ENCODE results near the gene NCAPG2.

The NCAPG2 gene

GRCh38 chr7:158732494-158733219 is 28.1 kb upstream of the NCAPG2 start:
- no peak for DNase-seq

GRCh38 chr7:158731761-158732160 is 27.2 kb upstream of the NCAPG2 start:
- DNase-seq: no peak

- no peak for DNase-seq
Measured at GRCh38 chr7:158730383-158731346, 26.1 kb upstream of the NCAPG2 start.

- DNase-seq: no peak
Measured at GRCh38 chr7:158729646-158730382, 25.2 kb upstream of the NCAPG2 start.

DNA sequence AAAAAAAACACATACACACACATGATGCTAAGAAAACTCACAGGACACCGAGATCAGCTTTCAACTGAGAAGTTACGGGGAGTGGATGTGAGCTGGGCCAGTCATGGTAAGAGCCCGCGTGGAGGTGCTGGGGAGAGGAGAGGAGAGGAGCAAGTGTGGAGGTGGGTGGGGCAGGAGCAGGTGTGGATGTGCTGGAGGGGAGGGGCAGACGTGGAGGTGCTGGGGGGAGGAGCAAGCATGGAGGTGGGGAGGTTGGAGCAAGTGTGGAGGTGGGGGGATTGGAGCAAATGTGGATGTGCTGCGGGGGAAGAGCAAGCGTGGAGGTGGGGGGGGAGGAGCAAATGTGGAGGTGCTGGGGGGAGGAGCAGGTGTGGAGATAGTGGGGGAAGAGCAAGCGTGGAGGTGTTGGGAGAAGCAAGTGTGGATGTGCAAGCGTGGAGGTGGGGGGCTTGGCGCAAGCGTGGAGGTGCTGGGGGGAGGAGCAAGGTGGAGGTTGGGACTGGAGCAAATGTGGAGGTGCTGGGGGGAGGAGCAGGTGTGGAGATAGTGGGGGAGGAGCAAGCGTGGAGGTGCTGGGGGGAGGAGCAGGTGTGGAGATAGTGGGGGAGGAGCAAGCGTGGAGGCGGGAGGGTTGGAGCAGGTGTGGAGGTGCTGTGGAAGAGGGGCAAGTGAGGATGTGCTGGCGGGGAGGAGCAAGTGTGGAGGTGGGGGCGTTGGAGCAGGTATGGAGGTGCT is 24.5 kb upstream of the NCAPG2 start:
- no peak for DNase-seq

GRCh38 chr7:158727690-158728089 is 23.1 kb upstream of the NCAPG2 start:
- no peak for DNase-seq

DNA sequence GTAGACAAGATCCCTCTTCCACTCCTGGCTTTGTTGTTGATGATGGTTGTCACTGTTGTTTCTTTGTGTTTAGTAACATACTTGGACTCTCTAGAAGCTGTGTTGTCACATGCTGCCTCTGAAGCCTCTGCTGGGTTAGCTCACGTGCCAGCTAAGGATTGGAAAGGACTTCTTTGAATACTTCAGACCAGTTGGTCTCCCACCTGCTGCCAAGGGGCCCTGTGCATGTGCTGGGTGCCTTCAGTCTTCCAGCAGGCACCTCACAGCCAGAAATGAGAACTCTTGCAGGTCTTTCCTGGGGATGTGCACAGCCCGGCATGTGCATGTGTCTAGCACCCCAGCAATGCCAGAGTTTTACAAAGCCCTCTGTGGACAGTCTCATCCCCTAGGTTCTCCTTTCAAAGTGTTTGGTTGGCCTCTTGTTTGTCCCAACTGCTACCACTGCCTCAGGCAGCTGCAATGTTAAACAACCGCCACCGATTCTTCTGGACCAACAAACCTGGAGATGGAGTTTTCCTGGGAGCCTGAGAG is 21.7 kb upstream of the NCAPG2 start:
- DNase-seq: no peak

GRCh38 chr7:158725506-158725800 is 20.8 kb upstream of the NCAPG2 start:
- no peak for DNase-seq

DNA sequence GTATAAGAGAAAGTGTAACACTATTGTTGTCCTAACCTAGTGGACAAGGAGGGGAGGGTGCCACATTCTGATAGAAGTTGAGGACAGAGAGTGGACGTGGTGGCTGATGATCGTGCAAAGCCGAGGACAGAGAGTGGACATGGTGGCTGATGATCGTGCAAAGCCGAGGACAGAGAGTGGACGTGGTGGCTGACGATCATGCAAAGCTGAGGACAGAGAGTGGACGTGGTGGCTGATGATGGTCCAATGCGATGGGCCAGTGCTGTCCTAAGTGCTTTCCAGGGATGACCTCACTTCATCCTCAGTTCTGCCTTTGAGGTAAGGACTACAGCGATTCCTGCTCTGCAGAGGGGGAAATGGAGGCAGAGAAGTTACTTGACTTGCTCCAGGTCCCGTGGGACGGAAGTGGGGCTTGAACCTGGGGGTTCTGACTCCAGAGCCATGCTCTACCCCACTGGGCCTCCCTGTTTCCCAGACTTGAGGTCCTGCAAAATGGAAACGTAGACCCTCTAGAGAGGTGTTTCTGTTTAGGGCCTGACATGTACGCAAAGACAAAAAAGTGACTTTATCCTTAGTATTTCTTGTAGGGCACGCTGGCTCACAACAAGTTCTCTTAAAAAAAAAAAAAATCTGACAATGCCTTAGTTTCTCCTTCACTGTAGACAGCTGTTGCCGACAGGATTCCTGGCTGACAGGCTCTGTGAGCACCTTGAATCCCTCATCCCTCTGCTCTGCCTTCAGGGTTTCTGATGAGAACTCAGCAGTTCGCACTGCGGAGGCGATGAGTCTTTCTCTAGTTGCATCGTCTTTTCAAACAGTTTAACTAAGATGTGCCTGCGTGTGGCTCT is 20.3 kb upstream of the NCAPG2 start:
- no peak for DNase-seq

DNA sequence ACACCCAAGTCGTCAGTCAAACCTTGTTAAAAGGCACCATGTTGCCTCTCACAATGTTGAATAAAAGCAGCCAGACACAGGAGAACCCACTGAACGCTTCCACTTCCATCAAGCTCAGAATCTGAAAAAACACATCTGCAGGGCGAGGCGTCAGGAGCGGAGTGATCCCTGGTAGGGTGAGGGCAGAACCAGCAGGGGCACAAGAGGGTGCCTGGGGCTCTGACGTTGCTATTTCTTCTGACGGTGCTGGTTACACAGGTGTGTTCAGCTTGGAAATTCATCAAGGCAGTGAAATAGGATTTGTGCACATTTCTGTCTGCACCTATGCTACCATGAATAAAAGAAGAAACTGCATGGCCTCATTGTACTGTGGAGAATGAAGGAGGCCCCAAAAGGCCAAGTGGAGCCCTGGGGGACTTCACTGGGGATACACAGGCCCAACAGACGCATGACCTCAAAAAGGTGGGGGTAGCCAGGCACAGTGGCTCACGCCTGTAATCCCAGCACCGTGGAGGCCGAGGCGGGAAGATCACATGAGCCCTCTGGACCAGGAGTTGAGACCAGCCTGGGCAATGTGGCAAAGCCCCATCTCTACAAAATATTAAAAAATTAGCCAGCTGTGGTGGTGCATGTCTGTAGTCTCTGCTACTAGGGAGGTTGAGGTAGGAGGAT is 19.2 kb upstream of the NCAPG2 start:
- DNase-seq: no peak

GRCh38 chr7:158723266-158723665 is 18.7 kb upstream of the NCAPG2 start:
- DNase-seq: no peak

DNA sequence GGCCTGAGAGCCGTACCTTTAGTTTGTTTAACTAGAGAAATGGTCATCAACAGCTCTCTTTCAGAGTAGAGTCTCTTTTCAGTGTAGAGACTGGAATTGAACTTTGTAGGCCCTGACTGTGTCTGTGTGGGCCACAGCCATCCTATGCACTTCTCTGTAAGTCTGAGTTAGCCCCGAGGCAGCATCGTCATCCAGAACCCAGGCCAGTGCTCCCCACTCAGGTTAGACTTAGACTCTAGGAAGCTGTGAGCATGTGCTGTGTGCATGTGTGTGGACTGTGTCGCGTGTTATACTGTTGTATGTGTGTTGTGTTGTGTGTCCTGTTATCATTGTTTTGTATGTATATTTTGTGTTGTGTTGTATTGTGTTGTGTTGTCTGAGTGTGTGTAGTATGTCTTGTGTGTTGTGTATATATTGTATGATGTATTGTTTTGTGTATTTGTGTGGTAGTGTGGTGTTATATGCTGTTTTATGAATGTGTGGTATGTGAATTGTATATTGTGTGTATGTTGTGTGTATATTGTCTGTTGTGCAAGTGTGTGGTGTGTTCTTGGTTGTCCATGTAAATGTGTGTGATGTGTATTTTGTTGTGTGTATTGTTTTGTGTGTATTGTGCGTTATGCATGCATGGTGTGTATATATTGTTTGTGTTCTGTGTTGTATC is 18.1 kb upstream of the NCAPG2 start:
- no peak for DNase-seq

DNA sequence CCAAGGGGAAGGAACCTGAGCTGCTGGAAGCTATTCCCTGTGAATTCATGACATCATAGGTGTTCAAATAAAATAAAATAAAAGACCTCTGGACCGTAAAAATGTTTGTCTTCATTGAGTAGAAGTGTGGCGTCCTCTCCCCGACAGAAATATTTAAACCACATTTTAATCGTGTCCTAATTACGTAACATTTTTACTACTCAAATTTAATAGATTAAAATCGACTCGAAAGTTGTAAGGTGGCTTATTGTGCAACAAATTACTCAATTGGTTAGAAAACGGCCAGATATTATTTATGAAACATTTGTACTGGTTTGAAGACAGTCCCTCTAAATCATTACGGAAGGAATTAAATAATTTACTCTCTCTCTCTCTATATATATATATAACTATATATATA is 15.5 kb upstream of the NCAPG2 start:
- DNase-seq: no peak

- no peak for DNase-seq
Measured at GRCh38 chr7:158716802-158717201, 12.2 kb upstream of the NCAPG2 start.

DNA sequence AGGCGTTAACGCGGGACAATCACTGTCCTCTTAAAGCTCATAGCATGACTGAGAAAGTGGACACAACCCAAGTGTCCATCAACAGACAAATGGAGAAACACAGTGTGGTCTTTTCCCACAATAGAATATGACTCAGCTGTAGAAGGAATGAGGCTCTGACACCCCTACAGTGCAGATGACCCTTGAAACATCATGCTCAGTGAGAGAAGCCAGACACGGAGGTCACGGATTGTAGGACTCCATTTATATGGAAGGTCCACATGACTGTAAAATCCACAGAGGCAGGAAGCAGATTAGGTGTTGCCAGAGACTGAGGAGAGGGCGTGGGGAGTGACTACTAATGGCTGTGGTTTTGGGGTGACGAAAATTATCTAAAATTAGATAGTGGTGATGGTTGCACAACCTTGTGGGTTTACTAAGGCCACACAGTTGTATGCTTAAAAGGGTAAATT is 6.1 kb upstream of the NCAPG2 start:
- no peak for DNase-seq

- no peak for DNase-seq
Measured at GRCh38 chr7:158707610-158708009, 3.0 kb upstream of the NCAPG2 start.

- DNase-seq: no peak
Measured at GRCh38 chr7:158706710-158707590, 2.3 kb upstream of the NCAPG2 start.

GRCh38 chr7:158706273-158706704 is 1.7 kb upstream of the NCAPG2 start:
- DNase-seq: no peak

DNA sequence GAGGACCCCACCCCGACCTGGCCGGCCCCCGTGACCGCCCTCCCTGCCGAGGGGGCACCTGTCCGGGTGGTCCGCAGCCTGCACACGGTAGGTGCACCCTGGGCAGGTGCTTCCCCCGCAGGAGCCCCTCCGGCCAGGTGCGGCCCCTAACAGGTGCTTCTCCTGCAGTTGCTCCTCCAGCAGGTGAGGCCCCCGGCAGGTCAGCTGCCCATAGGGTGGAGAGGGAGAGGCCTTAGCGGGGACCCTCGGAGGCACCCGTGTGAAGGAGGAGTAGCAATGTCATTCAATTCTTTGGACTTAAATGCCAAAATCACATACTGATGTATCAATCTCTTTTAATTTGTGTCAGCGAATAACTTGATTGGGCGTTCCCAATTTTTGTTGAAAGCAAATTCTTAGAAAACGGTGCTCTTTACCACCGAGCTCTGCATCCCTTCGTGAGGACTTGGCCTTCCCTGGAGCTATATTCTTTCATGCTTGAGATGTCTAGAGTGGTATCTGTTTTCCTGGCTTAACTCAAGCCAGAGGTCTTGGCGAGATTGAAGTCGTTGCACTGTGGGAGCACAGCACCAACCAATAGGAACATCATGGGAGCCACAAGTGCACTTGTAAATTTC is 738 bp upstream of the NCAPG2 start:
- no peak for DNase-seq

Data from right forelimb (tissue), 1 donor.